WTC11 (cell line): ENCODE data around the gene P2RX2. TPM values are rescaled to one million over a fixed set of nuclear protein-coding genes. Genes with fewer than 3 reads are reported as not detected.

Experiments
- ATAC-seq: fragments of 200-7000 bp; cut with Tn5 transposase; 2 replicates; pipeline ENCODE4 v1.10.0; 2021; ENCODE audit warnings: mild to moderate bottlenecking, moderate library complexity
- CTCF ChIA-PET: fragments of 300-600 bp; sonication (Branson Sonifier 250); formaldehyde crosslinking; loops from one replicate; lab custom pipeline; 2021; ENCODE audit warnings: antibody characterized with exemption; lab: Charles Lee
- POLR2A ChIA-PET: fragments of 350-600 bp; sonication (Branson Sonifier 250); formaldehyde crosslinking; loops from one replicate; lab custom pipeline; 2021; ENCODE audit warnings: antibody characterized with exemption; lab: Charles Lee
- DNase-seq: peaks from one replicate; pipeline ENCODE4 v3.0.0; 2021; ENCODE audit warnings: low spot score
- H3K27ac Mint-ChIP-seq: 2 replicates; pipeline ENCODE4 v1.8.0; 2021; ENCODE audit warnings: mixed read lengths
- H3K27me3 Mint-ChIP-seq: 2 replicates; pipeline ENCODE4 v1.8.0; 2021; ENCODE audit warnings: low read depth, mild to moderate bottlenecking, moderate library complexity, mixed read lengths
- H3K36me3 Mint-ChIP-seq: 2 replicates; pipeline ENCODE4 v1.8.0; 2021; ENCODE audit warnings: mixed read lengths
- H3K4me1 Mint-ChIP-seq: 2 replicates; pipeline ENCODE4 v1.8.0; 2022; ENCODE audit warnings: mixed read lengths
- H3K4me3 Mint-ChIP-seq: 2 replicates; pipeline ENCODE4 v1.8.0; 2021; ENCODE audit warnings: mild to moderate bottlenecking, moderate library complexity, mixed read lengths
- H3K9me3 Mint-ChIP-seq: 2 replicates; pipeline ENCODE4 v1.8.0; 2021; ENCODE audit warnings: mixed read lengths
- CREM ChIP-seq: sonication (generic); formaldehyde crosslinking; IDR thresholded peaks from 2 replicates; pipeline ENCODE4 v1.8.1; 2022; ENCODE audit warnings: mild to moderate bottlenecking, missing genetic modification reagents, moderate library complexity
- ELF4 ChIP-seq: sonication (generic); formaldehyde crosslinking; IDR thresholded peaks from 2 replicates; pipeline ENCODE4 v1.8.1; 2022; ENCODE audit warnings: low read depth, mild to moderate bottlenecking, moderate library complexity, missing genetic modification reagents
- FOXJ3 ChIP-seq: sonication (generic); formaldehyde crosslinking; IDR thresholded peaks from 2 replicates; pipeline ENCODE4 v1.9.0; 2021; ENCODE audit warnings: missing genetic modification reagents, mild to moderate bottlenecking, borderline replicate concordance
- FOXP1 ChIP-seq: sonication (generic); formaldehyde crosslinking; IDR thresholded peaks from 2 replicates; pipeline ENCODE4 v1.8.0; 2022; ENCODE audit warnings: missing genetic modification reagents, mild to moderate bottlenecking, moderate library complexity, borderline replicate concordance
- GRHL2 ChIP-seq: fragments of 250-450 bp; sonication (Bioruptor Pico); IDR thresholded peaks from 2 replicates; pipeline ENCODE4 v1.8.0; 2022; ENCODE audit warnings: mild to moderate bottlenecking, moderate library complexity; ENCODE audit not compliant: insufficient replicate concordance, severe bottlenecking
- GTF2I ChIP-seq: fragments of 250-450 bp; sonication (Bioruptor Pico); conservative IDR thresholded peaks from 2 replicates; pipeline ENCODE4 v1.4.0; 2021; ENCODE audit warnings: mild to moderate bottlenecking
- JAZF1 ChIP-seq: fragments of 250-450 bp; sonication (Bioruptor Pico); IDR thresholded peaks from 2 replicates; pipeline ENCODE4 v1.9.0; 2021; ENCODE audit warnings: moderate library complexity, mild to moderate bottlenecking, inconsistent platforms
- NFATC4 ChIP-seq: fragments of 250-450 bp; sonication (Bioruptor Pico); IDR thresholded peaks from 2 replicates; pipeline ENCODE4 v1.9.0; 2021; ENCODE audit warnings: mild to moderate bottlenecking
- NFYB ChIP-seq: sonication (generic); formaldehyde crosslinking; conservative IDR thresholded peaks from 2 replicates; pipeline ENCODE4 v1.8.0; 2022; ENCODE audit warnings: low read depth, missing genetic modification reagents
- NR3C1 ChIP-seq: sonication (generic); formaldehyde crosslinking; conservative IDR thresholded peaks from 2 replicates; pipeline ENCODE4 v1.8.1; 2023; ENCODE audit warnings: low read depth, mild to moderate bottlenecking, missing genetic modification reagents
- SP1 ChIP-seq: sonication (generic); formaldehyde crosslinking; conservative IDR thresholded peaks from 2 replicates; pipeline ENCODE4 v1.8.1; 2022; ENCODE audit warnings: missing genetic modification reagents
- TEAD4 ChIP-seq: sonication (generic); formaldehyde crosslinking; IDR thresholded peaks from 2 replicates; pipeline ENCODE4 v1.8.0; 2022; ENCODE audit warnings: mild to moderate bottlenecking, missing genetic modification reagents
- ZNF138 ChIP-seq: sonication (generic); formaldehyde crosslinking; conservative IDR thresholded peaks from 2 replicates; pipeline ENCODE4 v1.8.1; 2022; ENCODE audit warnings: mild to moderate bottlenecking, moderate library complexity, missing genetic modification reagents
- ZNF219 ChIP-seq: sonication (generic); formaldehyde crosslinking; IDR thresholded peaks from 2 replicates; pipeline ENCODE4 v1.8.0; 2023; ENCODE audit warnings: missing genetic modification reagents, mild to moderate bottlenecking, borderline replicate concordance
- ZNF317 ChIP-seq: sonication (generic); formaldehyde crosslinking; IDR thresholded peaks from 2 replicates; pipeline ENCODE4 v1.8.1; 2023; ENCODE audit warnings: low read depth, mild to moderate bottlenecking, moderate library complexity, missing genetic modification reagents, borderline replicate concordance
- ZNF396 ChIP-seq: fragments of 250-450 bp; sonication (Bioruptor Pico); IDR thresholded peaks from 2 replicates; pipeline ENCODE4 v1.8.0; 2021; ENCODE audit warnings: mild to moderate bottlenecking, moderate library complexity, borderline replicate concordance
- ZNF416 ChIP-seq: fragments of 250-450 bp; sonication (Bioruptor Pico); IDR thresholded peaks from 2 replicates; pipeline ENCODE4 v1.9.0; 2021; ENCODE audit warnings: mild to moderate bottlenecking, inconsistent platforms
- ZNF423 ChIP-seq: fragments of 250-450 bp; sonication (Bioruptor Pico); IDR thresholded peaks from 2 replicates; pipeline ENCODE4 v2.1.2; 2022; ENCODE audit warnings: mild to moderate bottlenecking, moderate library complexity
- total RNA-seq: library from RNA; stranded (reverse); gene quantifications from 3 replicates; pipeline ENCODE4 v1.2.3, GENCODE V29; 2021
- TF ChIP-seq, protein P1 (sequence below): fragments of 250-450 bp; sonication (Bioruptor Pico); IDR thresholded peaks from 2 replicates; pipeline ENCODE4 v1.8.0; 2021; ENCODE audit warnings: mild to moderate bottlenecking
- TF ChIP-seq, protein P2 (sequence below): sonication (generic); formaldehyde crosslinking; IDR thresholded peaks from 2 replicates; pipeline ENCODE4 v1.8.0; 2022; ENCODE audit warnings: mild to moderate bottlenecking, missing genetic modification reagents
- TF ChIP-seq, protein P3 (sequence below): sonication (generic); formaldehyde crosslinking; IDR thresholded peaks from 2 replicates; pipeline ENCODE4 v1.8.1; 2023; ENCODE audit warnings: mild to moderate bottlenecking, missing genetic modification reagents, borderline replicate concordance
- TF ChIP-seq, protein P4 (sequence below): sonication (generic); formaldehyde crosslinking; IDR thresholded peaks from 2 replicates; pipeline ENCODE4 v1.8.0; 2022; ENCODE audit warnings: missing genetic modification reagents
- TF ChIP-seq, protein P5 (sequence below): sonication (generic); formaldehyde crosslinking; IDR thresholded peaks from 2 replicates; pipeline ENCODE4 v1.8.0; 2022; ENCODE audit warnings: mild to moderate bottlenecking, missing genetic modification reagents

Gene P2RX2
- total RNA-seq, 1 experiment from 2014 or later: 2.1 TPM

DNA sequence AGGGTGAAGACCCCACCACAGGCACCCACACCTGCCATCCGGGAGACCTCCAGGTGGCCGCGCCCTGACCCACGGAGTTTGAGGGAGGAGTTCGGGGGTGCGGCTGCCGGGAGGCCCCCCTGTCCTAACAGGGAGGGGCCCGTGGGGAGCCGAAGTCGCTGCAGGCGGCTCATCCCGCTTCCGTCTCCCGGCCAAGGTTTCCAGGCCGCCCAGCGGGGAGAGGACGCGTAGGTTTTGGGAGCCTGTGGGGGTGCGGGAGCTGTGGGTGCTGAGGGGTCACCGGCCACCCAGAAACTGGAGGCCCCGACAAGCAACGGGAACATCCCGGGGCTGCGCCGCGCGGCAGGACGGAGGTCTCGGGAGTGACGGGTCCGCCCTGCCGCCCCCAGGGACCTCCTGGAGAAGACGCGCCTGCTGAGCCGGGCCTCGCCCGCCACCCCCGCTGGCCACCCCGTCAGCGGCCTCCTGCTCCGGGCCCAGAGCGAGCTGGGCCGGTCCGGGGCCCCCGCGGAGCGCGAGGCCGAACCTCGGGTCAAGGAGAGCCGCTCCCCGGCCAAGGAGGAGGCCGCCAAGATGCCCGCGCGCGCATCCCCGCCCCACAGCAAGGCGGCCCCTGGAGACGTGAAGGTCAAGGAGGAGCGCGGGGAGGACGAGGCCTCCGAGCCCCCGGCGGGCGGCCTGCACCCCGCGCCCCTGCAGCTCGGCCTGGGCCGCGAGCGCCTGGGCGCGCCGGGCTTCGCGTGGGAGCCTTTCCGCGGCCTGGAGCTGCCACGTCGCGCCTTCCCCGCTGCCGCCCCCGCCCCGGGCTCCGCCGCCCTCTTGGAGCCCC lies 35.8 kb upstream of the P2RX2 start:
- peak; percentile 2 for ATAC-seq
- peaks cover 5% of the 10 kb centered on the region for H3K4me1 Mint-ChIP-seq
- no peak for DNase-seq
- no peaks in the 10 kb centered on the region for H3K9me3 Mint-ChIP-seq
- TF ChIP-seq ZNF138 (CRISPR knock-in tag) (no peak), ZNF317 (CRISPR knock-in tag) (no peak), GTF2I (CRISPR knock-in tag) (no peak), SP1 (0 out of 2 replicates have a peak, but pooled peaks have one; percentile 25), NFATC4 (no peak), ZNF396 (CRISPR knock-in tag) (no peak), TEAD4 (no peak), FOXJ3 (CRISPR knock-in tag) (no peak), NFYB (0 out of 2 replicates have a peak, but pooled peaks have one; percentile 24), CREM (CRISPR knock-in tag) (peak; percentile 19; the same call in 1 of the 2 replicates), ZNF416 (peak; percentile 5; the same call in 1 of the 2 replicates)
- TF ChIP-seq, protein P1, sequence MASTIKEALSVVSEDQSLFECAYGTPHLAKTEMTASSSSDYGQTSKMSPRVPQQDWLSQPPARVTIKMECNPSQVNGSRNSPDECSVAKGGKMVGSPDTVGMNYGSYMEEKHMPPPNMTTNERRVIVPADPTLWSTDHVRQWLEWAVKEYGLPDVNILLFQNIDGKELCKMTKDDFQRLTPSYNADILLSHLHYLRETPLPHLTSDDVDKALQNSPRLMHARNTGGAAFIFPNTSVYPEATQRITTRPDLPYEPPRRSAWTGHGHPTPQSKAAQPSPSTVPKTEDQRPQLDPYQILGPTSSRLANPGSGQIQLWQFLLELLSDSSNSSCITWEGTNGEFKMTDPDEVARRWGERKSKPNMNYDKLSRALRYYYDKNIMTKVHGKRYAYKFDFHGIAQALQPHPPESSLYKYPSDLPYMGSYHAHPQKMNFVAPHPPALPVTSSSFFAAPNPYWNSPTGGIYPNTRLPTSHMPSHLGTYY (CRISPR knock-in tag): no peak
- TF ChIP-seq, protein P2, sequence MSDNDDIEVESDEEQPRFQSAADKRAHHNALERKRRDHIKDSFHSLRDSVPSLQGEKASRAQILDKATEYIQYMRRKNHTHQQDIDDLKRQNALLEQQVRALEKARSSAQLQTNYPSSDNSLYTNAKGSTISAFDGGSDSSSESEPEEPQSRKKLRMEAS (CRISPR knock-in tag): no peak; the same call in 1 of the 2 replicates
- TF ChIP-seq, protein P3, sequence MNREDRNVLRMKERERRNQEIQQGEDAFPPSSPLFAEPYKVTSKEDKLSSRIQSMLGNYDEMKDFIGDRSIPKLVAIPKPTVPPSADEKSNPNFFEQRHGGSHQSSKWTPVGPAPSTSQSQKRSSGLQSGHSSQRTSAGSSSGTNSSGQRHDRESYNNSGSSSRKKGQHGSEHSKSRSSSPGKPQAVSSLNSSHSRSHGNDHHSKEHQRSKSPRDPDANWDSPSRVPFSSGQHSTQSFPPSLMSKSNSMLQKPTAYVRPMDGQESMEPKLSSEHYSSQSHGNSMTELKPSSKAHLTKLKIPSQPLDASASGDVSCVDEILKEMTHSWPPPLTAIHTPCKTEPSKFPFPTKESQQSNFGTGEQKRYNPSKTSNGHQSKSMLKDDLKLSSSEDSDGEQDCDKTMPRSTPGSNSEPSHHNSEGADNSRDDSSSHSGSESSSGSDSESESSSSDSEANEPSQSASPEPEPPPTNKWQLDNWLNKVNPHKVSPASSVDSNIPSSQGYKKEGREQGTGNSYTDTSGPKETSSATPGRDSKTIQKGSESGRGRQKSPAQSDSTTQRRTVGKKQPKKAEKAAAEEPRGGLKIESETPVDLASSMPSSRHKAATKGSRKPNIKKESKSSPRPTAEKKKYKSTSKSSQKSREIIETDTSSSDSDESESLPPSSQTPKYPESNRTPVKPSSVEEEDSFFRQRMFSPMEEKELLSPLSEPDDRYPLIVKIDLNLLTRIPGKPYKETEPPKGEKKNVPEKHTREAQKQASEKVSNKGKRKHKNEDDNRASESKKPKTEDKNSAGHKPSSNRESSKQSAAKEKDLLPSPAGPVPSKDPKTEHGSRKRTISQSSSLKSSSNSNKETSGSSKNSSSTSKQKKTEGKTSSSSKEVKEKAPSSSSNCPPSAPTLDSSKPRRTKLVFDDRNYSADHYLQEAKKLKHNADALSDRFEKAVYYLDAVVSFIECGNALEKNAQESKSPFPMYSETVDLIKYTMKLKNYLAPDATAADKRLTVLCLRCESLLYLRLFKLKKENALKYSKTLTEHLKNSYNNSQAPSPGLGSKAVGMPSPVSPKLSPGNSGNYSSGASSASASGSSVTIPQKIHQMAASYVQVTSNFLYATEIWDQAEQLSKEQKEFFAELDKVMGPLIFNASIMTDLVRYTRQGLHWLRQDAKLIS (CRISPR knock-in tag): no peak
- TF ChIP-seq, protein P4, sequence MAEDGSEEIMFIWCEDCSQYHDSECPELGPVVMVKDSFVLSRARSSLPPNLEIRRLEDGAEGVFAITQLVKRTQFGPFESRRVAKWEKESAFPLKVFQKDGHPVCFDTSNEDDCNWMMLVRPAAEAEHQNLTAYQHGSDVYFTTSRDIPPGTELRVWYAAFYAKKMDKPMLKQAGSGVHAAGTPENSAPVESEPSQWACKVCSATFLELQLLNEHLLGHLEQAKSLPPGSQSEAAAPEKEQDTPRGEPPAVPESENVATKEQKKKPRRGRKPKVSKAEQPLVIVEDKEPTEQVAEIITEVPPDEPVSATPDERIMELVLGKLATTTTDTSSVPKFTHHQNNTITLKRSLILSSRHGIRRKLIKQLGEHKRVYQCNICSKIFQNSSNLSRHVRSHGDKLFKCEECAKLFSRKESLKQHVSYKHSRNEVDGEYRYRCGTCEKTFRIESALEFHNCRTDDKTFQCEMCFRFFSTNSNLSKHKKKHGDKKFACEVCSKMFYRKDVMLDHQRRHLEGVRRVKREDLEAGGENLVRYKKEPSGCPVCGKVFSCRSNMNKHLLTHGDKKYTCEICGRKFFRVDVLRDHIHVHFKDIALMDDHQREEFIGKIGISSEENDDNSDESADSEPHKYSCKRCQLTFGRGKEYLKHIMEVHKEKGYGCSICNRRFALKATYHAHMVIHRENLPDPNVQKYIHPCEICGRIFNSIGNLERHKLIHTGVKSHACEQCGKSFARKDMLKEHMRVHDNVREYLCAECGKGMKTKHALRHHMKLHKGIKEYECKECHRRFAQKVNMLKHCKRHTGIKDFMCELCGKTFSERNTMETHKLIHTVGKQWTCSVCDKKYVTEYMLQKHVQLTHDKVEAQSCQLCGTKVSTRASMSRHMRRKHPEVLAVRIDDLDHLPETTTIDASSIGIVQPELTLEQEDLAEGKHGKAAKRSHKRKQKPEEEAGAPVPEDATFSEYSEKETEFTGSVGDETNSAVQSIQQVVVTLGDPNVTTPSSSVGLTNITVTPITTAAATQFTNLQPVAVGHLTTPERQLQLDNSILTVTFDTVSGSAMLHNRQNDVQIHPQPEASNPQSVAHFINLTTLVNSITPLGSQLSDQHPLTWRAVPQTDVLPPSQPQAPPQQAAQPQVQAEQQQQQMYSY: peak; percentile 68; the same call in 1 of the 2 replicates
- CTCF ChIA-PET: interaction anchor here (0.8 to 3.0 kb wide), 6 partner anchors 16 to 168 kb away, joined by 3 to 17 read pairs (median 6); no protein-coding TSS in a partner anchor
- H3K4me3 Mint-ChIP-seq: peak overlapping the region; percentile 59
- H3K36me3 Mint-ChIP-seq: peaks cover 5% of the 10 kb centered on the region
- no peak overlapping the region for H3K27ac Mint-ChIP-seq
- H3K27me3 Mint-ChIP-seq: peaks cover 58% of the 10 kb centered on the region
- POLR2A ChIA-PET: interaction anchor here (0.9 kb wide), 1 partner anchor 13 kb away, joined by 3 read pairs; no protein-coding TSS in a partner anchor

DNA sequence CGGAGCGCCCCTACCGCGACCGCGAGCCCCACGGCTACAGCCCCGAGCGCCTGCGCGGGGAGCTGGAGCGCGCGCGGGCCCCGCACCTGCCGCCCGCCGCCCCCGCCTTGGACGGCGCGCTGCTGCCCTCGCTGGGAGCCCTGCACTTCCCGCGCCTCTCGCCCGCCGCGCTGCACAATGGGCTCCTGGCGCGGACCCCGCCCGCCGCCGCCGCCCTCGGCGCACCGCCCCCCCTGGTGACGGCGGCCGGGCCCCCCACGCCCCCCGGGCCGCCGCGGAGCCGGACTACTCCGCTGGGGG lies 35.2 kb upstream of the P2RX2 start:
- Mint-ChIP-seq H3K27me3 (peaks cover 64% of the 10 kb centered on the region), H3K4me1 (peaks cover 5% of the 10 kb centered on the region), H3K36me3 (0 out of 2 replicates have a peak, but pooled peaks cover 2% of the 10 kb centered on the region), H3K4me3 (no peak overlapping the region), H3K27ac (no peak overlapping the region), H3K9me3 (no peaks in the 10 kb centered on the region)
- ATAC-seq (peak; percentile 31), DNase-seq (no peak)
- ChIA-PET POLR2A (no interaction called here), CTCF (interaction anchor here (0.8 to 3.0 kb wide), 5 partner anchors 16 to 169 kb away, joined by 3 to 17 read pairs (median 7); no protein-coding TSS in a partner anchor)
- TF ChIP-seq ZNF423 (CRISPR knock-in tag) (peak; percentile 22; the same call in 1 of the 2 replicates), ELF4 (no peak), FOXP1 (CRISPR knock-in tag) (no peak; the same call in 1 of the 2 replicates), CREM (CRISPR knock-in tag) (0 out of 2 replicates have a peak, but pooled peaks have one; percentile 9), JAZF1 (CRISPR knock-in tag) (no peak), FOXJ3 (CRISPR knock-in tag) (no peak), NR3C1 (no peak), ZNF219 (CRISPR knock-in tag) (no peak), GRHL2 (no peak)
- TF ChIP-seq, protein P5, sequence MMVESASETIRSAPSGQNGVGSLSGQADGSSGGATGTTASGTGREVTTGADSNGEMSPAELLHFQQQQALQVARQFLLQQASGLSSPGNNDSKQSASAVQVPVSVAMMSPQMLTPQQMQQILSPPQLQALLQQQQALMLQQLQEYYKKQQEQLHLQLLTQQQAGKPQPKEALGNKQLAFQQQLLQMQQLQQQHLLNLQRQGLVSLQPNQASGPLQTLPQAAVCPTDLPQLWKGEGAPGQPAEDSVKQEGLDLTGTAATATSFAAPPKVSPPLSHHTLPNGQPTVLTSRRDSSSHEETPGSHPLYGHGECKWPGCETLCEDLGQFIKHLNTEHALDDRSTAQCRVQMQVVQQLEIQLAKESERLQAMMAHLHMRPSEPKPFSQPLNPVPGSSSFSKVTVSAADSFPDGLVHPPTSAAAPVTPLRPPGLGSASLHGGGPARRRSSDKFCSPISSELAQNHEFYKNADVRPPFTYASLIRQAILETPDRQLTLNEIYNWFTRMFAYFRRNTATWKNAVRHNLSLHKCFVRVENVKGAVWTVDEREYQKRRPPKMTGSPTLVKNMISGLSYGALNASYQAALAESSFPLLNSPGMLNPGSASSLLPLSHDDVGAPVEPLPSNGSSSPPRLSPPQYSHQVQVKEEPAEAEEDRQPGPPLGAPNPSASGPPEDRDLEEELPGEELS (CRISPR knock-in tag): no peak
